Transverse colon (tissue), 4 donors: ENCODE data around the gene TMX1.

Experiments used
- EP300 ChIP-seq: sonication (generic); formaldehyde crosslinking; IDR thresholded peaks from one replicate; pipeline ENCODE4 v1.6.1; 2017; ENCODE audit warnings: antibody characterized with exemption, low read depth
- POLR2A ChIP-seq: fragments of 450-650 bp; IDR thresholded peaks from one replicate; pipeline ENCODE4 v1.6.1; 2016; ENCODE audit warnings: antibody characterized with exemption, mild to moderate bottlenecking, moderate library complexity
- POLR2AphosphoS5 ChIP-seq, 3 donors: sonication (generic); formaldehyde crosslinking; IDR thresholded peaks; one replicate each; pipeline ENCODE4 v1.6.1; 2016; ENCODE audit warnings: antibody characterized with exemption in 3 of 3
- TF ChIP-seq, protein P1 (sequence below), 5 experiments: fragments of 200-600 bp in 3 of 5; fragments of 450-650 bp in 2 of 5; sonication (generic) in 3 of 5; IDR thresholded peaks; 1 replicate in 2 of 5; 2 replicates in 3 of 5; pipeline ENCODE4 v1.5.1; 2016 to 2017; ENCODE audit warnings: antibody characterized with exemption in 5 of 5, inconsistent platforms in 3 of 5, mild to moderate bottlenecking in 2 of 5, moderate library complexity in 1 of 5

GRCh38 chr14:51302295-51303030 lies 62.4 kb downstream of the TMX1 start:
- no peak for TF ChIP-seq EP300
- TF ChIP-seq, protein P1, sequence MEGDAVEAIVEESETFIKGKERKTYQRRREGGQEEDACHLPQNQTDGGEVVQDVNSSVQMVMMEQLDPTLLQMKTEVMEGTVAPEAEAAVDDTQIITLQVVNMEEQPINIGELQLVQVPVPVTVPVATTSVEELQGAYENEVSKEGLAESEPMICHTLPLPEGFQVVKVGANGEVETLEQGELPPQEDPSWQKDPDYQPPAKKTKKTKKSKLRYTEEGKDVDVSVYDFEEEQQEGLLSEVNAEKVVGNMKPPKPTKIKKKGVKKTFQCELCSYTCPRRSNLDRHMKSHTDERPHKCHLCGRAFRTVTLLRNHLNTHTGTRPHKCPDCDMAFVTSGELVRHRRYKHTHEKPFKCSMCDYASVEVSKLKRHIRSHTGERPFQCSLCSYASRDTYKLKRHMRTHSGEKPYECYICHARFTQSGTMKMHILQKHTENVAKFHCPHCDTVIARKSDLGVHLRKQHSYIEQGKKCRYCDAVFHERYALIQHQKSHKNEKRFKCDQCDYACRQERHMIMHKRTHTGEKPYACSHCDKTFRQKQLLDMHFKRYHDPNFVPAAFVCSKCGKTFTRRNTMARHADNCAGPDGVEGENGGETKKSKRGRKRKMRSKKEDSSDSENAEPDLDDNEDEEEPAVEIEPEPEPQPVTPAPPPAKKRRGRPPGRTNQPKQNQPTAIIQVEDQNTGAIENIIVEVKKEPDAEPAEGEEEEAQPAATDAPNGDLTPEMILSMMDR (IDR thresholded peaks at IDR 0.05), result no peak
- TF ChIP-seq POLR2A, result no peak
- no peak for TF ChIP-seq POLR2AphosphoS5 (IDR thresholded peaks at IDR 0.05)
